GM12878 (cell line): ENCODE measurements around the gene MZT2B. TPM values are rescaled to one million over a fixed set of nuclear protein-coding genes. Genes with fewer than 3 reads are reported as not detected.
"Not testable (repeated sequence)": the region's sequence is repeated elsewhere in the genome, so short reads cannot be mapped to it uniquely, and the experiment has no call there.

Source experiments
- ATAC-seq: fragments of 200-7000 bp; cut with Tn5 transposase; 3 replicates; pipeline ENCODE4 v1.9.1; 2020; ENCODE audit warnings: mild to moderate bottlenecking, moderate library complexity
- BruUV-seq: library from RNA; stranded (reverse); fragments of 400-500 nt; replicated peaks from 2 replicates; lab custom pipeline; 2021; lab: Mats Ljungman, UMichigan
- CTCF ChIA-PET: fragments of 300-600 bp; sonication (Branson Sonifier 250); formaldehyde crosslinking; extraction: SDS; loops from one replicate; lab custom pipeline; 2021; ENCODE audit warnings: inconsistent platforms; lab: Yijun Ruan, JAX
- POLR2A ChIA-PET: fragments of 350-600 bp; formaldehyde crosslinking; extraction: SDS; loops from one replicate; lab custom pipeline; 2021; ENCODE audit warnings: inconsistent platforms; lab: Charles Lee
- RAD21 ChIA-PET: fragments of 300-600 bp; sonication (Branson Sonifier 250); formaldehyde crosslinking; loops from one replicate; lab custom pipeline; 2023; ENCODE audit warnings: antibody characterized with exemption; ENCODE audit not compliant: unreplicated experiment; lab: Charles Lee
- SMC1A ChIA-PET: fragments of 300-600 bp; sonication (Branson Sonifier 250); formaldehyde crosslinking; loops from one replicate; lab custom pipeline; 2023; ENCODE audit not compliant: unreplicated experiment, uncharacterized antibody; lab: Charles Lee
- DNase-seq: peaks from one replicate; pipeline ENCODE4 v3.0.0-alpha.2; 2011; ENCODE audit warnings: low read depth, low spot score
- FAIRE-seq: peaks from 3 replicates; lab custom pipeline; 2011; peaks lifted over from hg19 to GRCh38; lab: Jason Lieb, UNC
- H2AFZ ChIP-seq: 2 replicates; pipeline ENCODE4 v1.6.0; 2011; ENCODE audit warnings: low read depth, low read length, control low read depth; ENCODE audit not compliant: control insufficient read depth
- H3K27ac ChIP-seq: 2 replicates; pipeline ENCODE4 v1.5.1; 2011; ENCODE audit warnings: control low read depth; ENCODE audit not compliant: control insufficient read depth, insufficient read depth
- H3K27me3 ChIP-seq, 2 experiments: replicated peaks in 1 of 2; 2 replicates each; pipeline versions ENCODE4 v1.6.0 to v1.6.1; 2011; ENCODE audit warnings: low read length in 1 of 2; ENCODE audit not compliant: control insufficient read depth in 2 of 2, insufficient read depth in 2 of 2
- H3K36me3 ChIP-seq, 2 experiments: 2 replicates each; pipeline ENCODE4 v1.5.1; 2011; ENCODE audit warnings: low read length in 1 of 2; ENCODE audit not compliant: control insufficient read depth in 2 of 2, insufficient read depth in 2 of 2
- H3K4me1 ChIP-seq: 2 replicates; pipeline ENCODE4 v1.6.1; 2011; ENCODE audit warnings: mild to moderate bottlenecking, low read length, moderate library complexity, mixed read lengths; ENCODE audit not compliant: control insufficient read depth, insufficient read depth
- H3K4me2 ChIP-seq: 2 replicates; pipeline ENCODE4 v1.6.0; 2011; ENCODE audit warnings: control low read depth; ENCODE audit not compliant: control insufficient read depth, insufficient read depth
- H3K4me3 ChIP-seq: fragments of 200-600 bp; sonication (generic); 2 replicates; pipeline ENCODE4 v1.5.1; 2016
- H3K79me2 ChIP-seq: 2 replicates; pipeline ENCODE4 v1.6.0; 2011; ENCODE audit warnings: low read length; ENCODE audit not compliant: control insufficient read depth, insufficient read depth
- H3K9ac ChIP-seq: 2 replicates; pipeline ENCODE4 v1.8.0; 2011; ENCODE audit warnings: low read length, control low read depth, mixed read lengths; ENCODE audit not compliant: control insufficient read depth, insufficient read depth
- H3K9me3 ChIP-seq: replicated peaks from 3 replicates; pipeline ENCODE4 v1.5.1; 2011; ENCODE audit warnings: mild to moderate bottlenecking, low read length; ENCODE audit not compliant: control insufficient read depth, insufficient read depth
- H4K20me1 ChIP-seq: 2 replicates; pipeline ENCODE4 v1.6.0; 2011; ENCODE audit not compliant: control insufficient read depth, insufficient read depth
- BHLHE40 ChIP-seq, 2 experiments: fragments of 450-650 bp in 1 of 2; IDR thresholded peaks; 2 replicates each; pipeline ENCODE4 v1.6.1; 2011 to 2017; ENCODE audit warnings: low read depth in 2 of 2, borderline replicate concordance in 1 of 2, improper control_type of control experiment in 1 of 2, low read length in 1 of 2, mild to moderate bottlenecking in 1 of 2
- DPF2 ChIP-seq: fragments of 450-650 bp; IDR thresholded peaks from 2 replicates; pipeline ENCODE4 v1.6.1; 2017; ENCODE audit warnings: mild to moderate bottlenecking
- GATAD2B ChIP-seq: fragments of 450-650 bp; conservative IDR thresholded peaks from 2 replicates; pipeline ENCODE4 v1.6.1; 2017; ENCODE audit warnings: low read depth, mild to moderate bottlenecking, moderate library complexity
- HDGF ChIP-seq: fragments of 450-650 bp; IDR thresholded peaks from 2 replicates; pipeline ENCODE4 v1.6.1; 2016; ENCODE audit warnings: antibody characterized with exemption
- IKZF1 ChIP-seq: fragments of 450-650 bp; conservative IDR thresholded peaks from 2 replicates; pipeline ENCODE4 v1.6.1; 2017; ENCODE audit warnings: antibody characterized with exemption, mild to moderate bottlenecking
- IKZF2 ChIP-seq, 2 experiments: fragments of 450-650 bp; IDR thresholded peaks; 2 replicates each; pipeline ENCODE4 v1.6.1; 2017; ENCODE audit warnings: mild to moderate bottlenecking in 2 of 2, moderate library complexity in 2 of 2
- RUNX3 ChIP-seq: IDR thresholded peaks from 2 replicates; pipeline ENCODE4 v1.6.1; 2012; ENCODE audit warnings: low read length, inconsistent platforms
- ZNF687 ChIP-seq: fragments of 450-650 bp; IDR thresholded peaks from 2 replicates; pipeline ENCODE4 v1.6.1; 2017; ENCODE audit warnings: mild to moderate bottlenecking, moderate library complexity
- WGBS: methylation state at CpG from one replicate; pipeline ENCODE4 v1.1.6; 2016; ENCODE audit warnings: low lambda C conversion rate; ENCODE audit not compliant: insufficient replicate concordance, insufficient coverage; ENCODE audit errors: missing lambda C conversion rate; 5-methylcytosine and 5-hydroxymethylcytosine counted together
- in situ Hi-C: fragments of 300-500 bp; cut with MboI; formaldehyde crosslinking; loops from 9 replicates; pipeline ENCODE4 v1.14.3; 2018; ENCODE audit warnings: mixed read lengths
- intact Hi-C: fragments of 100-400 bp; cut with micrococcal nuclease; formaldehyde crosslinking; loops from one replicate; pipeline ENCODE4 v1.14.2; 2022; ENCODE audit not compliant: unreplicated experiment
- polyA plus RNA-seq, 11 experiments: library from polyadenylated mRNA; depleted of rRNA in 4 of 11; unstranded in 6 of 11; stranded (reverse) in 5 of 11; fragments of >200 nt; fragmentation: Nextera tagmentation in 4 of 11; fragmentation: Illumina TruSeq in 1 of 11; extraction: Ambion mirVana in 4 of 11; extraction: Trizol in 1 of 11; gene quantifications; 1 replicate in 1 of 11; 2 replicates in 10 of 11; pipeline versions ENCODE4 v1.2.1 to v1.2.3, GENCODE V29; 2011 to 2016; ENCODE audit warnings: inconsistent platforms in 2 of 11, missing spikeins in 2 of 11, low read depth in 1 of 11
- total RNA-seq, 4 experiments: library from RNA; depleted of rRNA in 3 of 4; stranded (reverse); fragments of >200 nt in 3 of 4; fragmentation: Illumina TruSeq in 1 of 4; extraction: Trizol in 1 of 4; gene quantifications; 2 replicates each; pipeline versions ENCODE4 v1.2.1 to v1.2.3, GENCODE V29; 2013 to 2021

Gene MZT2B
- total and polyA plus RNA-seq, 10 of the 15 experiments (the other 5 are each of a cell fraction or from before 2014, with no cell fraction given): 6.3 to 399 (median 198) TPM

GRCh38 chr2:130157354-130157753 lies 24.7 kb upstream of the MZT2B start:
- H3K9me3 ChIP-seq, POLR2A ChIA-PET, H3K27me3 ChIP-seq, H4K20me1 ChIP-seq, BruUV-seq, FAIRE-seq, intact Hi-C loops, H3K4me3 ChIP-seq, H2AFZ ChIP-seq, H3K79me2 ChIP-seq, H3K4me2 ChIP-seq: not testable (repeated sequence)
- H3K9ac ChIP-seq: peak overlapping the region; percentile 34; the same call in 1 of the 2 replicates
- 10% methylated on average over 9 of the region's 12 CpGs for WGBS
- ChIA-PET SMC1A (interaction anchor here (0.7 to 1.4 kb wide), 2 partner anchors 24 to 173 kb away, joined by 4 to 5 read pairs; partner anchors contain the start of gene SMPD4), CTCF (interaction anchor here (0.6 to 1.4 kb wide), 5 partner anchors 24 to 209 kb away, joined by 3 to 4 read pairs (median 3); partner anchors contain the start of gene SMPD4), RAD21 (interaction anchor here (1.0 kb wide), 2 partner anchors 24 to 175 kb away, joined by 3 to 4 read pairs; partner anchors contain the start of gene SMPD4)
- in situ Hi-C loops: loop anchor here (5.0 to 10.0 kb wide), 2 partner anchors 180 to 1517 kb away; no protein-coding TSS in a partner anchor
- TF ChIP-seq BHLHE40 (IDR thresholded peaks at IDR 0.05; ENCODE audit: borderline replicate concordance in 1 of 2, low read depth in 2 of 2, low read length in 1 of 2) (peak in 1 of 2 experiments; percentile 49; a peak in 2 of 4 replicates), GATAD2B (peak; percentile 36; the same call in 1 of the 2 replicates), IKZF1 (peak; percentile 1; the same call in 1 of the 2 replicates), HDGF (peak; percentile 44; the same call in 1 of the 2 replicates), ZNF687 (peak; percentile 30; the same call in 1 of the 2 replicates), RUNX3 (peak; percentile 49), IKZF2 (IDR thresholded peaks at IDR 0.05) (peak in 1 of 2 experiments; percentile 6; a peak in 1 of 4 replicates), DPF2 (0 out of 2 replicates have a peak, but pooled peaks have one; percentile 51)
- peak; percentile 37 for DNase-seq
- H3K4me1 ChIP-seq: peaks cover 18% of the 10 kb centered on the region
- ATAC-seq: peak; percentile 68
- H3K36me3 ChIP-seq: peaks cover 0 to 18% of the 10 kb centered on the region in 2 experiments; a peak in 2 of 4 replicates
- H3K27ac ChIP-seq: peak overlapping the region; percentile 75
